ENCODE data around the gene HRH1.

The HRH1 gene

GRCh38 chr3:11307830-11308432, 153.6 kb downstream of the HRH1 start:
- H2AFZ ChIP-seq (ENCODE audit: low read length): no peak overlapping the region
- H3K4me1 ChIP-seq (ENCODE audit: low read length): peaks cover 41% of the 10 kb centered on the region
- no peaks in the 10 kb centered on the region for H3K27me3 ChIP-seq (replicated peaks; ENCODE audit: insufficient read depth, low read length)
- no peaks in the 10 kb centered on the region for H3K79me2 ChIP-seq (ENCODE audit: low read length)
- H3K9me2 ChIP-seq (replicated peaks; ENCODE audit: insufficient read depth, low read length): no peaks in the 10 kb centered on the region
- no peak for TF ChIP-seq CTCF (IDR thresholded peaks at IDR 0.05; ENCODE audit: low read length)
- TF ChIP-seq EZH2phosphoT487 (IDR thresholded peaks at IDR 0.05; ENCODE audit: low read length): no peak
- TF ChIP-seq EZH2 (optimal IDR thresholded peaks at IDR 0.05; ENCODE audit: low read depth, low read length): no peak
- H3K9me3 ChIP-seq (replicated peaks; ENCODE audit: insufficient read depth, low read length): no peaks in the 10 kb centered on the region
- no peaks in the 10 kb centered on the region for H4K20me1 ChIP-seq (ENCODE audit: insufficient read depth, low read length)
- H3K9ac ChIP-seq (ENCODE audit: low read length): no peak overlapping the region
- H3K36me3 ChIP-seq (replicated peaks; ENCODE audit: insufficient read depth, low read length): peaks cover 16% of the 10 kb centered on the region
- H3K27ac ChIP-seq (ENCODE audit: low read length): peak overlapping the region; percentile 71; the same call in 1 of the 2 replicates
- peaks cover 18% of the 10 kb centered on the region for H3F3A ChIP-seq (ENCODE audit: insufficient read depth, low read length)
- DNase-seq: no peak
- H3K4me2 ChIP-seq (ENCODE audit: low read depth, low read length): no peak overlapping the region
- no peak overlapping the region for H3K4me3 ChIP-seq (ENCODE audit: low read length)

- no peak overlapping the region for H3K4me2 ChIP-seq (ENCODE audit: low read depth, low read length)
- no peak overlapping the region for H3K4me3 ChIP-seq (ENCODE audit: low read length)
- no peak for DNase-seq
- H4K20me1 ChIP-seq (ENCODE audit: insufficient read depth, low read length): no peaks in the 10 kb centered on the region
- no peak overlapping the region for H2AFZ ChIP-seq (ENCODE audit: low read length)
- peaks cover 16% of the 10 kb centered on the region for H3K36me3 ChIP-seq (replicated peaks; ENCODE audit: insufficient read depth, low read length)
- H3K79me2 ChIP-seq (ENCODE audit: low read length): no peaks in the 10 kb centered on the region
- no peaks in the 10 kb centered on the region for H3K27me3 ChIP-seq (replicated peaks; ENCODE audit: insufficient read depth, low read length)
- peaks cover 18% of the 10 kb centered on the region for H3F3A ChIP-seq (ENCODE audit: insufficient read depth, low read length)
- H3K9me3 ChIP-seq (replicated peaks; ENCODE audit: insufficient read depth, low read length): no peaks in the 10 kb centered on the region
- TF ChIP-seq EZH2phosphoT487 (IDR thresholded peaks at IDR 0.05; ENCODE audit: low read length): no peak
- no peak for TF ChIP-seq CTCF (IDR thresholded peaks at IDR 0.05; ENCODE audit: low read length)
- TF ChIP-seq EZH2 (optimal IDR thresholded peaks at IDR 0.05; ENCODE audit: low read depth, low read length): no peak
- H3K4me1 ChIP-seq (ENCODE audit: low read length): peaks cover 28% of the 10 kb centered on the region
- H3K9me2 ChIP-seq (replicated peaks; ENCODE audit: insufficient read depth, low read length): no peaks in the 10 kb centered on the region
- H3K27ac ChIP-seq (ENCODE audit: low read length): no peak overlapping the region
- no peak overlapping the region for H3K9ac ChIP-seq (ENCODE audit: low read length)
Measured at GRCh38 chr3:11310258-11310657, 156.0 kb downstream of the HRH1 start.

DNA sequence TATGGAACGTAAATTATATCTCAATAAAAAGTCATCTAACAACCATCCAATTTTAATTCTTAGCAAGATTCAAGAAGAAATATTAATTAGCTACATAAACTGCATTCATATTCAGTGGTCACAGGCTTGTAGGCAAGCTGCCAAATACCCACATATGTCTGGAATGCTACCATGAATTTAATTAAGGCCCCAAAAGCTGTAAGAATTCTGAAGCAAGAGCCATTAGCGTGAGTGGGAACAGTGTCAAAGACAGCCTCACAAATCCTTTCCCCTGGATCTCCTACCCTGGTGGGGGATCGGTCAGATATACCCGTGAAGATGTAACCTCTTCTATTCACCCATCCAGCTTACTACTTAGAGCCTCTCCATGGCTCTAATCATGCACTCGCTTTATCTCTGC, 157.9 kb downstream of the HRH1 start:
- no peak overlapping the region for H3K4me2 ChIP-seq (ENCODE audit: low read depth, low read length)
- H2AFZ ChIP-seq (ENCODE audit: low read length): no peak overlapping the region
- no peak for DNase-seq
- H3K9me3 ChIP-seq (replicated peaks; ENCODE audit: insufficient read depth, low read length): no peaks in the 10 kb centered on the region
- H3K9ac ChIP-seq (ENCODE audit: low read length): no peak overlapping the region
- H3K36me3 ChIP-seq (replicated peaks; ENCODE audit: insufficient read depth, low read length): peaks cover 16% of the 10 kb centered on the region
- H3K27me3 ChIP-seq (replicated peaks; ENCODE audit: insufficient read depth, low read length): no peaks in the 10 kb centered on the region
- no peaks in the 10 kb centered on the region for H4K20me1 ChIP-seq (ENCODE audit: insufficient read depth, low read length)
- H3K79me2 ChIP-seq (ENCODE audit: low read length): no peaks in the 10 kb centered on the region
- H3F3A ChIP-seq (ENCODE audit: insufficient read depth, low read length): 0 out of 2 replicates have a peak, but pooled peaks cover 5% of the 10 kb centered on the region
- H3K4me1 ChIP-seq (ENCODE audit: low read length): peaks cover 9% of the 10 kb centered on the region
- no peaks in the 10 kb centered on the region for H3K9me2 ChIP-seq (replicated peaks; ENCODE audit: insufficient read depth, low read length)
- no peak overlapping the region for H3K4me3 ChIP-seq (ENCODE audit: low read length)
- TF ChIP-seq EZH2 (optimal IDR thresholded peaks at IDR 0.05; ENCODE audit: low read depth, low read length) (no peak), CTCF (IDR thresholded peaks at IDR 0.05; ENCODE audit: low read length) (no peak), EZH2phosphoT487 (IDR thresholded peaks at IDR 0.05; ENCODE audit: low read length) (no peak)
- no peak overlapping the region for H3K27ac ChIP-seq (ENCODE audit: low read length)

Measured in MM.1S (cell line).